Endometrial microvascular endothelial cells (primary cell): ENCODE results near the gene PPP1R13B. TPM values are rescaled to one million over a fixed set of nuclear protein-coding genes. Genes with fewer than 3 reads are reported as not detected.

Experiments
- in situ Hi-C: cut with HindIII; loops from 2 replicates; pipeline ENCODE4 v1.10.0; 2017; ENCODE audit warnings: low sequenced_read_pairs, low pct_unique_long_range_greater_than_20kb; ENCODE audit errors: inconsistent ontology term
- total RNA-seq: library from RNA; depleted of rRNA; stranded (reverse); fragments of >200 nt; gene quantifications from one replicate; pipeline ENCODE4 v1.2.3, GENCODE V29; 2015; ENCODE audit errors: inconsistent ontology term

The PPP1R13B gene
- total RNA-seq, 1 donor from 2014 or later, result 13.1 TPM

DNA sequence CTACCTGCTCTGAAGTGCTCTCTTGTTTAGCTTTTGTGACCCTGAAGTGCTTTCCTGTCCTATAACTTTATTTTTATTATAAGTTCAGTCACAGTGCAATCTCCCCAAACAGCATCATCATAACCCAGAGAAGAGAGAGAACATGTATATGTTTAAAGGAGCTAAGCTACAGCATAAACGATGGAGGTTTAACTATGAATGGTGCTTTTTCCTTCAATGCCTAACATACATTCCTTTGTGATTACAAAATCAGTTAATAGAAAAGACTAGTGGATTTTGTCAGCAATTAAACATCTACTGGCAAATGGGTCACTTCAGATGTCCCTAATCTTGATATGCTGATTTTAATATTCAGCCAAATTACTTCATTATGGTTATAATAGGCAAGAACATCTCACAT lies 85.3 kb downstream of the PPP1R13B start:
- in situ Hi-C loops, result no loop called here

DNA sequence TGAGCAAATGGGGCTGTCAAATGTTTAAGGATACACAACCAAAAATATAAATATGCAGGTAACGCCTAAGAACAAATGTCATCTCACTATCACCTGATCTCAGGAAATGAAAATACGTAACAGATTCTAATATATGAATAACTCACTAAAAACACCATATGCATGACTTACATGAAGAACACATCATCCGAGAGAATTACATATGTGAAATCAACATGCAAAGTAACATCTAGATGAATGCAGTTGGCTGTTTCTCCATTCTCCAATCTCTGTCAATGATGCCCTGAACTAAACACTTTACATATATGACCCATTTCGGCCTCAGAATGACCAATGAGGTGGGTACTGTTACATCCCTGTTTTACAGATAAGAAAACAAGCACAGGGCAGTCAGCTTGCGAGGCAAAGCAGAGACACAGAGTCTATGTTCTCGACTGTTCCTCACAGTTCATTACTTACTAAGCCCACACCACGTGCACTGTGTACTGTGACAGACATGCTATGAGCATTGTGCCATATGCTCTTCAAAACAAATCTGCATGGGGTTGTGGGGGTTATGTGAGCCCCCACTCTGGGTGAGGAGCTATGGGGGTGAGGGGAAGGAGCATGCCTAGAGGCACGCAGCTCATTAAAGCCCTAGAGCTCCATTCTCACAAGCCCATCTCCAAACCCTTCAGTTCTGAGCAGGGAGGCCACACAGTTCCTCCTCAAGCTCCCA lies 89.2 kb downstream of the PPP1R13B start:
- in situ Hi-C loops, result no loop called here

- in situ Hi-C loops, result no loop called here
Measured at GRCh38 chr14:103755060-103755459, 92.3 kb downstream of the PPP1R13B start.

DNA sequence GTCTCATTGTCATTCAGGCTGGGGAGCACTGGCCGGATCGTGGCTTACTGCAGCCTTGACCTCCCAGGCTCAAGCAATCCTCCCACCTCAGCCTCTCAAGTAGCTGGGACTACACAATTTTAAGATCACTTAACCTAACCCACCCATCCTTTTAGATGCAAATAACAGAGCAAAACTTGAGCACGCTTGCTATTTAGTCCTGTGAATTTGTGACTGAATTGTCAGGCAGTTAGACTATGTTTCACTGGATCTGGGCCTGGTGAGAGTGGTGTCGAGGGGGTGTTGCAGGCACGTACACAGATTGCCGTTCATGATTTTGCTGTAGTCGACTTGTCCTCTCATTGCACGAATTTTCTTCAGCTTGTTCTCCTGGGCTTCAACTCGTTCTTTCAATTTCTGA lies 93.6 kb downstream of the PPP1R13B start:
- in situ Hi-C loops, result no loop called here

- in situ Hi-C loops, result no loop called here
Measured at GRCh38 chr14:103749860-103750259, 97.5 kb downstream of the PPP1R13B start.

DNA sequence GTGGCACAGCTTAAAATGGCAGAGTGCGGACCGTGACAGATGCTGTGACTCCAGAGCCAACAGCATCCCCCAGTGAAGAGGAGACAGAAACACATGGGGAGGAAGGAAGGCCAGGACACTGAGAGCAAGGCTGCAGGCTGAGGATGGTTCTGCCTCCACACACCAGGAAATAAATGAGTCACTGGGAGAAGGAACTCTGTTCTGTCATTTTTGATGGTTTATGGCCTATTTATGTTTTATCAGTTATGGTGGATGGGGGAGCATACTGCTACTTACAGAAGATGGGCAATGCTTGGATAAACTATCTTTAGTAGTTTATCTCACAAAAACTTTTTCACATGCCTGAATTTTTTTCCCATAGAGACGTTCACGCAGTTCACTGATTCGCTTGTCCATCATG lies 97.9 kb downstream of the PPP1R13B start:
- in situ Hi-C loops, result no loop called here

GRCh38 chr14:103748534-103748857 lies 98.9 kb downstream of the PPP1R13B start:
- in situ Hi-C loops, result no loop called here

DNA sequence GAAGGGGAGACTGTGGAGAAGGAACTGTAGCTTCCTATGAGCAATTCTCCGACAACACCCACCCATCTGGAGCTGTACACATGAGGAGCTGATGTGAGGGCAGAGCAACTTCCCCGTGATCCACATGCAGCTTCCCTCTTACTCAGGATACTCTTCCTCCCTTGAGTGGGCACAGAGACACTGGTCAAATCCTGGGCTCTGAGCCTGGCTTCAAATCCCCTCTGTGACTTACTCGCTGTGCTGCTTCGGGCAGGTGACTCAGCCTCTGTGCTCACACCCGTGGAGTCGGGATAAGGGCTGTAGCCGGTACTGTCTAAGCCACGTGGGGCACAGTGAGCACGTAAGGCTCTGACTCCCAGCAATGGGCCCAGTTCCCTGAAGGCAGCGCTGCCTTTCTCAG lies 100.7 kb downstream of the PPP1R13B start:
- in situ Hi-C loops, result no loop called here

GRCh38 chr14:103745424-103745823 lies 102.0 kb downstream of the PPP1R13B start:
- in situ Hi-C loops, result no loop called here

DNA sequence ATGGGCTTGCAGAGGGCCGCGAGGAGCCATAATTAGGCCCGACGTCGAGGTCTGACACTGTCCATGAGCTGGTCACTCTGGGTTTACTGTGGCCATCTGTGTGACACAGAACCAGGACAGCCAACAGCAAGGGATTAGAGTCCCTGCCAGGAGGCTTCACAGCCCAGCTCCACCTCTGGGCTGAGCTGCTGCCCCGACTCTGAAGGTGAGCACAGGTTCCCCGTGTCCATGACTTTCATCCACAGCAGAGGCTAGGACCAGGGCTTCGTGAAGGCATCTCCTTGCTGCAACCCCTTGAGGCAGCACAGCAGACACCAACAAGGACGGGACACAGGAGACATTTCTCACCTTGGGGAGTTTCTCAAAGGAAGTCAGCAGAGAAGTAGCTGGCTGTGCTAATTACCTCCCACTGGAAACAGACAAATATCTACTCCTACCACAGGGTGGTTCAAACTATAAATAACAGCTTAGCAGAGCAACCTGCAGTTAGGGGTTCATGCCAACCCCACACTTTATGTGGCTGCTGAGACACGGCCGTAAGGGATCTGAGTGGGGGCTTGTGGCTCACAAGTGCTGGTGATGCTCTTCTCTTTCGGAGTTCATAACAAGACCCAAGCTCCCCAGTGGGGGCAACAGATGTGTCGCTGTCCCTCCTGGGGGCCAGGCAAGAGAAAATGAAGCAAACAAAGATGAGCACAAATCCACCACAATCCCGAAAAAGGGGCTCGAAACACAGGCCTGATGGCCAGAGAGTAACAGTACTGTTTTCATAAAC lies 102.6 kb downstream of the PPP1R13B start:
- in situ Hi-C loops, result no loop called here

- in situ Hi-C loops, result no loop called here
Measured at GRCh38 chr14:103743691-103744090, 103.7 kb downstream of the PPP1R13B start.

DNA sequence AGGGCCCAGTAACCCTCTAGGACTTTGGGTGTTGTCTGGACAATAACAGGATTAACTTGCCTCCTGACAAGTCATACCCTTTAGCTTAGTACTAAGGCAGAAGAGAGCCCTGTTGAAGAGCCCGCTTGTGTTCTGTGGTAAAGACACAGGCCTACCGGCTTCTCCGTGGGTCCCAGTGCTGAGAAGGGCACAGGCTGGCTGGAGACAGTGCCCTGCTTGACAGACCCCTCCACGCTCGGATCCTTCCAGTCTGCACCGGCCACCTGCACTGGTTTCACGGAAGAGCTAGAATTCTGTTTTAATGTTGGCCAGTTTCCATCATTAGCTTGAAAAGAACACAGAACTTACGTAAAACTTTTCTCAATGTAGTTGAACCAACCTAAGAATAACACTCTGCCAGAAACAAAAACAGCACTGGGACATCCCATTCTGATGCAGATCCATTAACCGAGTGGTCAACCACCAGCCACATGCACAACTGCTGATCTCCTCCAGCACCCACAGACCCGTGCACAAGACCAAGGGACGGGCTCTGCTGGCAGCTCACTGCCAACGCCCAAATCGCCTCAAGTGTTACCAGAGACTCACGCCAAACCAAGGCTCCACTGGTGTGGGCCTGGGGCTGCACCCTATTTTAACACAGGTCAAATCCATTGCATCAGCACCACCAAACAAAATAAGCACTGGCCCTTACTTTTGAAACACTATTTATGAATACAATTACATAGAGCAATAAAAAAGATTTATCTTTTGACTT lies 104.7 kb downstream of the PPP1R13B start:
- in situ Hi-C loops, result no loop called here

- in situ Hi-C loops, result no loop called here
Measured at GRCh38 chr14:103741876-103742275, 105.5 kb downstream of the PPP1R13B start.

DNA sequence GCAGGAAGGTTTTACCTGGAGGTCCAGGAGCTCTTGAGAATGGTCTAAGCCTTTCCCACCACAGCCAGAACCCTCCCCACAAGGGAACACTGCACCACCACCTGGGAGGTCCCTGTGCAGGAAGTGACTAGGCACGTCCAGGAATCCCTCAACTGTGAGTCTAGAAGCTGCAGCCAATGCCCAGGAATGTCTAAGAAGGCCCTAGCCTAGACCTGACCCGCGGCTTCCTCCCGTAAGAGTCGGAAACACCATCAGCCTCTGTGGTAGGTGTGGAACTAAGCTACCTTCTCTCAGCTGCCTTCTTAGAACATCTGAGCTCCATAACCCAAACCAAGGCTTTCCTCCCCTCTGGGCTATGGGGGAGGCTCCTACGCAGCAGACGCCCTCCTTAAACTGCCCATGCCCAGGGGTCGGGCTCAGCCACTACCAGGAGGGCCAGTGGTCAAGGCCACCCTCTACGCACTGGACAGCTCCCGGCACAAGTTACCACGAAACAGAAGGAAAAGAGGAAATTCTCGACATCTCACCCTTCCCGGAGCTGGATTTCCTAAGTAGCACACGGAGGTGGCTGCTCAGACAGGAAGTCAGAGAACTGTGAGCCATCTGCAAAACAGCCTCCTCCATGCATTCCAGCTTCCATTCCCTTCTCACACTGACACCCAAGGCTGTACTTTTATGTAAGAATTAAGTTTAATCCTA lies 106.2 kb downstream of the PPP1R13B start:
- in situ Hi-C loops, result no loop called here

DNA sequence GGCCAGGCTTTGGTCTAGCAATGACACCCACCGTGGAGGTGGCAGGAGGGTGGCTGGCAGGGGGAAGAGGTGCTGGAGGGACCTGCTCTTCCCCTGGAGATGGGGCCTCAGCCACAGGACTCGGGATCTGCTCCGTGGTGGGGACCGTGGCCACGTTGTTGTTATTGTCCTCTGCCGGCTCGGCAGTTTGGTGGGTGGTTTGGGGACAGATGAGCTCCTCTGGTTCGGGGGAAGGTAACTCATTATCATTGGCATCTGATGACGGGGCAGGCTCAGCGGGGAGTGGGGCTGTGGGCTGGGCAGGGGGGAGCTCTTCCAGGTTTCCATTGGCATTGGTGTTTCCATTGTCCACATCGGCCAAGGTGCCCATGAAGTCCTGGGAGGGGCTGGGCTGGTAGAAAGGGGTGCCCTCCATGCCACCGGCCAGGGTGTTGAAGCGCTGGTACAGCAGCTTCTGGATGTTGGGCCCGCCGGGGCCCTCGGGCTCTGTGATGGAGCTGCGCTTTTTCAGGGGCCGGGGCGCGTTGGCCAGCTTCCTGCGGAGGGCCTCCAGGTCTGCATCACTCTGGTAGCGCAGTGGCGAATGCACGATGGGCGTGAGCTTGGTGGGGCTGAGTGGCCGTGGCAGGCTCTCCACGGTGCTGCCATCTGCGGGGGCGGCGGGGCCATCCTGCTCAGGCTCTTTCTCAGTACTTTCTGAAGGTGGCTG lies 107.4 kb downstream of the PPP1R13B start:
- in situ Hi-C loops, result no loop called here

DNA sequence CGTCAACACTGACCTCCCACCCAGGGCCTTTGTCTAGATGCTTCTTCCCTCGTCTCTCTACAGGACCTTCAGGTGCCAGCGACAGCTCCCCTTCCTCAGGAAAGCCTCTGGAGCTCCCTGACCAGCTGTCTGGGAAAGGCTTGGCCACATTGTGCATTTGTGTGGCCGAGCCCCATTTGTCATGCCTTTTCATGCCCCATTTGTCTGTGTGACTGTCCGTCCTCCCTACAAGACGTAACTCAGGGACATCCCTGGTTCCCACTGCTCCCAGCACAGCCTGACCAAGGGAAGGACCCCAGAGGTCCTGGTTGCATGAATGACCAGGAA lies 107.9 kb downstream of the PPP1R13B start:
- in situ Hi-C loops, result no loop called here

GRCh38 chr14:103738701-103739451 lies 108.5 kb downstream of the PPP1R13B start:
- in situ Hi-C loops, result no loop called here

GRCh38 chr14:103738166-103738565 lies 109.2 kb downstream of the PPP1R13B start:
- in situ Hi-C loops, result no loop called here
